NCI-H748 (cell line): Measurements from ENCODE around the gene PHC3.
A peak's percentile ranks its signal among the peaks of the same experiment; 100 is the strongest.

Source experiments
- DNase-seq: peaks from one replicate; lab custom pipeline; 2025; ENCODE audit not compliant: unreplicated experiment; lab: John Stamatoyannopoulos, UW

PHC3 gene

DNA sequence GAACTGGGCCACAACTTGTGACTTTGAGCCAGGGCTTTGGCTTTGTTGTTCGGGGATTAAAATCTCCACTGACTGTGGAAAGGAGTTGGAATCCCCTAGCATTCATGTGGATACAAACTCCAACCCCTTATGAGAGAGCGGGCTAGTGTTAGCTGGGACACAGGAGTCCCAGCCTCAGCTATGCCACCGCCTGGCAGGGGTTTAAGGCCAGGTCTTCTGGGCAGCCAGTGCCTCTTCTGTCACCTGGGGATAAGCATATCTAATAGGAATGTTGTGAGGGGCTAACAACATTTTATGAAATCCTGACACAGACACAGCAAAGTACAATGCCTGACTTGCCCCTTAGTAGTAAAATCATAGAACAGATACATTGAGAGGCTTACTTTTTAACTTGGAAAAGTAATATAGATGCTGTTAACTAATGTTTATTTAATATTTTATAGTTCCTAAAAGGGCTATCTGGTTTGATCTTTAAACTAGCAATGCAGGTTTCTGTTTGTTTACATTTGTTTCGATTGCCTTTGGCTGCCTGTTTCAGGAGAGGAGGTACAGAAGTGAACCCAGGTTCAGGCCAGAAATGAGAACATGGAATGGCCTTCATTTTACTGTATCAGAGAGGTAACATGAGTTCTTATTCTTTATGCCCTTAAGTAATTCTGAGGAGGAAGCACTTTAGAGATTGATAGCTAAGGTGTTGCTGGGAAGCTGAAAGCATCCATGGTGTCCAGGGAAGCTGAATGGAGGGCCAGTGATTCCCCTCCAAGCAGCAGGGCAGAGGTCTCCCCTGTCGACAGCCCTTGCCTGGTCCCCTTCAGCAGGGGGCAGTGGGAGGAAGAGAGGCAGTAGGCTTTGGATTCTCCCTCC, 135.0 kb downstream of the PHC3 start:
- no peak for DNase-seq

- DNase-seq, result no peak
These were observed 136.7 kb downstream of the PHC3 start for GRCh38 chr3:170044795-170045244.

GRCh38 chr3:170044271-170044670, 137.3 kb downstream of the PHC3 start:
- DNase-seq, result no peak

- DNase-seq, result no peak
These were observed 138.0 kb downstream of the PHC3 start for GRCh38 chr3:170043506-170043905.

DNA sequence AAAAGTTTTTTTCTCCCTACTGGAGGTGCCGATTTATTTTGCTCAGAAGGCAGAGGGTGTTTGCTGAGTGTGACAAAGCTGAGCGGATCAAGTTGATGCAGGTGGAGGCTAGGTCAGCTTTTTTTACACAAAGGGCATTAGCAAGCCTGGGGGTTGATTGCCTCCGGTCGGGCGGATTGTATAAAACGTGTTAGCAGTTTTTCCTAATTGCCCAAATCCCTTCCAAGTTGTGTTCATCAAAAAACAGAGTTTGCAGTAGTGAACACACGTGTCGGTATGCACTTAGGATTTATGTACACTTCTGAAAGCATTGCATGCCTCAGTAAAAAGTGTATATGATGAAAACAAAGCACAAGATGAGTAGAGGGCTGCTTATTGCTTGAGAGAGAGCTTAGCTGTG, 141.1 kb downstream of the PHC3 start:
- peak; percentile 17 for DNase-seq

DNA sequence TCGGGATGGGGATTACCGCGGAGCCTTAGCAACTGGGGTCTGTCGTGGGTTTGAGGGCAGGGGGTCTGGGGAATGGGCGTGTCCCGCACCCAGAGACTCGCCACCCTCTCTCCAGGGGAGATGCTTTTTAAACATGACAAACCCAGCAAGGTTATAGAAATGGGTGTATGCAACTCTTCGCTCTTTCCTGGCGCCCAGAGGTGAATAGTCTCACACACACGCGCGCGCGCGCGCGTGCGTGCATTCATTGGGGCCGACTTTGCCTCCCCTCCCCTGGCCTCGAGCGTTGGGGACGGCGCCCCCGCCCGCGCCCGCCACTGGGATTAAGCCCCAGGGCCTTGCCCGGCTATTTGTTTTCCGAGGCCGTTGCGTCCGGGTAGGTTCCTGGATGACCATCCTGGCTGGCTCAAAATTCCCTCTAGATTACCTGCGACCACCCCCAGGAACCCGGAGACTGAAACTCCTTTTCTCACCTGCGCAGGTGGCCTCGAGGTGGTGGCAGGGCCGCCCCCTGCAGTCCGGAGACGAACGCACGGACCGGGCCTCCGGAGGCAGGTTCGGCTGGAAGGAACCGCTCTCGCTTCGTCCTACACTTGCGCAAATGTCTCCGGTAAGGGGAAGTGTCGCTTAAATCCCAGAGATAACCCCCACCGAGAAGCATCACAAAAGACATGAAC, 143.0 kb downstream of the PHC3 start:
- peak; percentile 58 for DNase-seq
